Measurements from ENCODE around the gene SNAP29.
"Not testable (repeated sequence)": the region's sequence is repeated elsewhere in the genome, so short reads cannot be mapped to it uniquely, and the experiment has no call there.

The SNAP29 gene

DNA sequence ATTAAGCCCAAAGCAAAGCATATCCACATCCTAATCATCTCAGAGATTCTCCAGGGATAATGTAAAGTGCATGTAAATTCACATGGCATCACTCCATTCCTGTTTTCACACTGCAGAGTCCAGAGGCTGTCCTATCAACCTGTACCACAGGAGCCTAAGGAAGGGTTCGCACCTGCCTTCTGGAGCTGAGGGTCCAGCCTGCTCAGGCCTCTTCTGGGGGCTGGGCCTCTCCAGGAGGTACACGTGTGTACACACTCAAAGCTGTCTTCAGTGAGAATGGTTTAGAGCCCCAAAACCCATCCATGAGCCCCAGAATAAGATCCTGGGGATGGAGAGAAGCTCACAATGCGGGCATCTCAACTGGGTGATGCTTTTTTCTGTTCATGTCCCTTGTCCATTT is 24.1 kb upstream of the SNAP29 start:
- Histone ChIP-seq H3K4me2 (ENCODE audit: low read depth, low read length) (no peak overlapping the region), H3K9me3 (replicated peaks; ENCODE audit: insufficient read depth, low read length) (no peaks in the 10 kb centered on the region), H3K36me3 (replicated peaks; ENCODE audit: insufficient read depth, low read length) (no peaks in the 10 kb centered on the region), H3K4me3 (ENCODE audit: low read length) (no peak overlapping the region), H3K9me2 (replicated peaks; ENCODE audit: insufficient read depth, low read length) (no peaks in the 10 kb centered on the region), H3F3A (ENCODE audit: insufficient read depth, low read length) (peaks cover 4% of the 10 kb centered on the region; the same call in 1 of the 2 replicates), H3K27ac (ENCODE audit: low read length) (no peak overlapping the region), H2AFZ (ENCODE audit: low read length) (no peak overlapping the region), H3K9ac (ENCODE audit: low read length) (no peak overlapping the region), H3K4me1 (ENCODE audit: low read length) (peaks cover 8% of the 10 kb centered on the region), H3K27me3 (replicated peaks; ENCODE audit: insufficient read depth, low read length) (no peaks in the 10 kb centered on the region), H4K20me1 (ENCODE audit: insufficient read depth, low read length) (no peaks in the 10 kb centered on the region), H3K79me2 (ENCODE audit: low read length) (peaks cover 43% of the 10 kb centered on the region)
- TF ChIP-seq EZH2 (optimal IDR thresholded peaks at IDR 0.05; ENCODE audit: low read depth, low read length) (no peak), EZH2phosphoT487 (IDR thresholded peaks at IDR 0.05; ENCODE audit: low read length) (no peak)
- TF ChIP-seq, protein P1, sequence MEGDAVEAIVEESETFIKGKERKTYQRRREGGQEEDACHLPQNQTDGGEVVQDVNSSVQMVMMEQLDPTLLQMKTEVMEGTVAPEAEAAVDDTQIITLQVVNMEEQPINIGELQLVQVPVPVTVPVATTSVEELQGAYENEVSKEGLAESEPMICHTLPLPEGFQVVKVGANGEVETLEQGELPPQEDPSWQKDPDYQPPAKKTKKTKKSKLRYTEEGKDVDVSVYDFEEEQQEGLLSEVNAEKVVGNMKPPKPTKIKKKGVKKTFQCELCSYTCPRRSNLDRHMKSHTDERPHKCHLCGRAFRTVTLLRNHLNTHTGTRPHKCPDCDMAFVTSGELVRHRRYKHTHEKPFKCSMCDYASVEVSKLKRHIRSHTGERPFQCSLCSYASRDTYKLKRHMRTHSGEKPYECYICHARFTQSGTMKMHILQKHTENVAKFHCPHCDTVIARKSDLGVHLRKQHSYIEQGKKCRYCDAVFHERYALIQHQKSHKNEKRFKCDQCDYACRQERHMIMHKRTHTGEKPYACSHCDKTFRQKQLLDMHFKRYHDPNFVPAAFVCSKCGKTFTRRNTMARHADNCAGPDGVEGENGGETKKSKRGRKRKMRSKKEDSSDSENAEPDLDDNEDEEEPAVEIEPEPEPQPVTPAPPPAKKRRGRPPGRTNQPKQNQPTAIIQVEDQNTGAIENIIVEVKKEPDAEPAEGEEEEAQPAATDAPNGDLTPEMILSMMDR (IDR thresholded peaks at IDR 0.05; ENCODE audit: low read length), result no peak
- DNase-seq, result no peak

DNA sequence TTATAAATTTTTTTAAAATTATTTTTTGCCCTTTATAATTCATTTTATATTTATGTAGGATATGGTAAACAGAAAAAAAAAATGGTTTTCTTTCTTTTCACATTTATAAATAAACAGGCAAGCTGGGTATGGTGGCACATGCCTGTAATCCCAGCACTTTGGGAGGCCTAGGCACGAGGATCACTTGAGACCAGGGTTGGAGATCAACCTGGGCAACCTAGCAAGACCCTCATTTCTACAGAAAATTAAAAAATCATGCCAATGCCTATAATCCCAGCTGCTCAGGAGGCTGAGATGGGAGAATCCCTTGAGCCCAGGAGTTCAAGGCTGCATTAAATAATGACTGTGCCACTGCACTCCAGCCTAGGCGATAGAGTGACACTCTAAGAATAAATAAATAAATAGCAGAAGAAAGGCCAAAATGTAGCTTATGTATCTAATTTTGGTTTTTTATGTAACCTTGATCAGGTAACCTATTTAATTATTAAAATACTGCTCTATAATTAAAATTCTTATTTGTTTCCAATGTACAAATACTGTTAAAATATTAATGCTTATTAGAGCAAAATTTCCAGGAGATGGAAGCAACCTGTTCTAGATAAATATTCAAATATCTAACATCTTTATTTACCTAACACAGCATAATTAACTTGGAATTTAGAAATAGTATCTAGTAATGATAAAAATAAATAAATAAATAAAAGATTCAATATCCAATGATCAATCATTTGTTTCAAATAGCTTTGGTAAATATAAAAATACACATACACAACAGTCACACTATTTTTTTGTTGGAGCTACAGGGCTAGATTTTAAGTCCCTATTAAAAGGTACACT is 21.6 kb upstream of the SNAP29 start:
- Histone ChIP-seq H3K9ac (ENCODE audit: low read length) (no peak overlapping the region), H3K36me3 (replicated peaks; ENCODE audit: insufficient read depth, low read length) (no peaks in the 10 kb centered on the region), H3K4me1 (ENCODE audit: low read length) (peaks cover 8% of the 10 kb centered on the region), H3K9me3 (replicated peaks; ENCODE audit: insufficient read depth, low read length) (no peaks in the 10 kb centered on the region), H3K27ac (ENCODE audit: low read length) (no peak overlapping the region), H3K27me3 (replicated peaks; ENCODE audit: insufficient read depth, low read length) (no peaks in the 10 kb centered on the region), H3K9me2 (replicated peaks; ENCODE audit: insufficient read depth, low read length) (no peaks in the 10 kb centered on the region), H3F3A (ENCODE audit: insufficient read depth, low read length) (peaks cover 4% of the 10 kb centered on the region; the same call in 1 of the 2 replicates), H4K20me1 (ENCODE audit: insufficient read depth, low read length) (peaks cover 10% of the 10 kb centered on the region; the same call in 1 of the 2 replicates), H3K79me2 (ENCODE audit: low read length) (peaks cover 68% of the 10 kb centered on the region), H2AFZ (ENCODE audit: low read length) (no peak overlapping the region), H3K4me2 (ENCODE audit: low read depth, low read length) (no peak overlapping the region), H3K4me3 (ENCODE audit: low read length) (no peak overlapping the region)
- no peak for DNase-seq
- TF ChIP-seq EZH2 (optimal IDR thresholded peaks at IDR 0.05; ENCODE audit: low read depth, low read length) (no peak), EZH2phosphoT487 (IDR thresholded peaks at IDR 0.05; ENCODE audit: low read length) (no peak)
- TF ChIP-seq, protein P1 (IDR thresholded peaks at IDR 0.05; ENCODE audit: low read length), result no peak

DNA sequence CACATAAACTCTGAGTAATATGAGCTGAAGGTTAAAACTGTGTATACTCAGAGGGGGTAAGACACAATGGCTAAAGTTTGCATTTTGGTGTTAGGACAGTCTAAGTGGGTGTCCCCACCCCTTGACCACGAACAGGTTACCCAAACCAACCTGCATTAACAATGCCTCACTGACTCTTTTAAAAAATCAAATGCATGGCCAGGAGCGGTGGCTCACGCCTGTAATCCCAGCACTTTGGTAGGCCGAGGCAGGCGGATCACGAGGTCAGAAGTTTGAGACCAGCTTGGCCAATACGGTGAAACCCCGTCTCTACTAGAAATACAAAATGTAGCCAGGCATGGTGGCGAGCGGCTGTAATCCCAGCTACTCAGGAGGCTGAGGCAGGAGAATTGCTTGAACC is 19.5 kb upstream of the SNAP29 start:
- H3K36me3 ChIP-seq (replicated peaks; ENCODE audit: insufficient read depth, low read length), result not testable (repeated sequence)

More for the DNA sequence above, 19.5 kb upstream of the SNAP29 start:
- not testable (repeated sequence) for H3K9ac ChIP-seq (ENCODE audit: low read length); H3K4me2 ChIP-seq (ENCODE audit: low read depth, low read length); H3K27me3 ChIP-seq (replicated peaks; ENCODE audit: insufficient read depth, low read length); H3K9me2 ChIP-seq (replicated peaks; ENCODE audit: insufficient read depth, low read length); H3F3A ChIP-seq (ENCODE audit: insufficient read depth, low read length); DNase-seq; H3K27ac ChIP-seq (ENCODE audit: low read length); H3K4me1 ChIP-seq (ENCODE audit: low read length); H2AFZ ChIP-seq (ENCODE audit: low read length); H3K9me3 ChIP-seq (replicated peaks; ENCODE audit: insufficient read depth, low read length); H3K4me3 ChIP-seq (ENCODE audit: low read length)
- peaks cover 17% of the 10 kb centered on the region; the same call in 1 of the 2 replicates for H4K20me1 ChIP-seq (ENCODE audit: insufficient read depth, low read length)
- peaks cover 85% of the 10 kb centered on the region for H3K79me2 ChIP-seq (ENCODE audit: low read length)

All from MM.1S (cell line).